Natural killer cell (primary cell): ENCODE measurements around the gene GLYATL1B. TPM values are rescaled to one million over a fixed set of nuclear protein-coding genes. Genes with fewer than 3 reads are reported as not detected.
A peak's percentile ranks its signal among the peaks of the same experiment; 100 is the strongest.
"Not testable (repeated sequence)": the region's sequence is repeated elsewhere in the genome, so short reads cannot be mapped to it uniquely, and the experiment has no call there.

Experiments
- ATAC-seq, 3 donors: fragments of 150-1000 bp in 2 of 3; fragments of 200-7000 bp in 1 of 3; cut with Tn5 transposase; 1 replicate in 1 of 3; 2 replicates in 2 of 3; pipeline ENCODE4 v1.10.0; 2021; ENCODE audit warnings: mild to moderate bottlenecking in 2 of 3, moderate library complexity in 2 of 3
- DNase-seq, 2 donors: peaks; one replicate each; pipeline versions ENCODE4 v3.0.0 to v3.0.0-alpha.2; 2013 to 2021; ENCODE audit warnings: mixed read lengths in 1 of 2
- H3K27ac ChIP-seq: one replicate; pipeline ENCODE4 v1.5.1; 2013; ENCODE audit warnings: mild to moderate bottlenecking, low read length
- H3K27me3 ChIP-seq: one replicate; pipeline ENCODE4 v1.6.1; 2013; ENCODE audit warnings: low read length; ENCODE audit not compliant: control insufficient read depth, insufficient read depth
- H3K36me3 ChIP-seq: one replicate; pipeline ENCODE4 v1.6.1; 2013; ENCODE audit warnings: low read length; ENCODE audit not compliant: control insufficient read depth, insufficient read depth
- H3K4me1 ChIP-seq: one replicate; pipeline ENCODE4 v1.6.1; 2013; ENCODE audit warnings: low read length; ENCODE audit not compliant: control insufficient read depth, insufficient read depth
- H3K4me3 ChIP-seq: one replicate; pipeline ENCODE4 v1.5.1; 2013; ENCODE audit warnings: low read length
- H3K9me3 ChIP-seq: one replicate; pipeline ENCODE4 v1.6.1; 2013; ENCODE audit warnings: low read length; ENCODE audit not compliant: control insufficient read depth, insufficient read depth
- H3K27ac Mint-ChIP-seq, 2 donors: one replicate each; pipeline ENCODE4 v1.8.0; 2022; ENCODE audit warnings: mild to moderate bottlenecking in 2 of 2, mixed read lengths in 2 of 2, moderate library complexity in 1 of 2
- H3K27me3 Mint-ChIP-seq, 2 donors: one replicate each; pipeline ENCODE4 v1.8.0; 2022; ENCODE audit warnings: low read depth in 2 of 2, mixed read lengths in 2 of 2
- H3K36me3 Mint-ChIP-seq: one replicate; pipeline ENCODE4 v1.8.0; 2022; ENCODE audit warnings: mixed read lengths
- H3K4me1 Mint-ChIP-seq, 2 donors: one replicate each; pipeline ENCODE4 v1.8.0; 2022; ENCODE audit warnings: mixed read lengths in 2 of 2
- H3K4me3 Mint-ChIP-seq: one replicate; pipeline ENCODE4 v1.8.0; 2022; ENCODE audit warnings: mild to moderate bottlenecking, moderate library complexity, mixed read lengths
- H3K9me3 Mint-ChIP-seq, 2 donors: one replicate each; pipeline ENCODE4 v1.8.0; 2022; ENCODE audit warnings: mixed read lengths in 2 of 2
- WGBS: methylation state at CpG from one replicate; pipeline ENCODE4 v1.1.7; 2013; ENCODE audit warnings: missing lambda C conversion rate; ENCODE audit not compliant: insufficient coverage; 5-methylcytosine and 5-hydroxymethylcytosine counted together
- intact Hi-C: fragments of 100-400 bp; cut with micrococcal nuclease; formaldehyde crosslinking; loops from one replicate; pipeline ENCODE4 v1.14.2; 2022
- total RNA-seq, 4 donors: library from RNA; stranded (reverse); fragments of 120-200 nt in 1 of 4; gene quantifications; one replicate each; pipeline versions ENCODE4 v1.2.3 to v1.2.4, GENCODE V29; 2013 to 2022
- TF ChIP-seq, protein P1 (sequence below): fragments of 200-600 bp; IDR thresholded peaks from one replicate; pipeline ENCODE4 v1.8.0; 2022; ENCODE audit warnings: antibody characterized with exemption

GLYATL1B gene
- total RNA-seq, 3 donors from 2014 or later (not counting 1 experiment from before 2014, with no cell fraction given) = not detected

DNA sequence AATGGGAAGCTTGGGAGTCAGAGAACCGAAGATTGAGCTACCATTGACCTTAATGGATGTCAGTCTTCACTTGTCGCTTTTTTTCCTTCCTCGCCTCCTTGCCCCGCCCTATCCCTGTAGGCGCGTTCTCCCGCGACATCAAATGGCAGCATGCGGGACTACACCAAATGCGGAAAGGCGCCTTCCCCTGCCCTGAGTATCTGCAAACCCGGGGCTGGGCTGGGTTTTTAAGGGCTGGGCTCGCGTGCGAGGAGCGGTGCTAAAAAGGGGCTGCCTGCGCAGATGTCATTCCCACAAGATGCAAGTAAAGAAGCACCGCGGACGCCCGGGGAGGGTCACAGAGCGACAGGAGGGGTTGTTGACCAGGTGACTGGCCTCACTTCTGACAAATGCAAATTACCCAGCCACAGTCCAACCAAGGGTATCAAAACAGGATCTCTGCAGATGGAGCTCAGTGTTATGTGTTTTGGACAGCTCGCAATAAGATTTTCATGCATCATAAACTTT, 16.2 kb downstream of the GLYATL1B start:
- peak in 1 of 2 donors; percentile 73 for DNase-seq
- intact Hi-C loops = no loop called here
- H3K4me1 ChIP-seq = peaks cover 24% of the 10 kb centered on the region

DNA sequence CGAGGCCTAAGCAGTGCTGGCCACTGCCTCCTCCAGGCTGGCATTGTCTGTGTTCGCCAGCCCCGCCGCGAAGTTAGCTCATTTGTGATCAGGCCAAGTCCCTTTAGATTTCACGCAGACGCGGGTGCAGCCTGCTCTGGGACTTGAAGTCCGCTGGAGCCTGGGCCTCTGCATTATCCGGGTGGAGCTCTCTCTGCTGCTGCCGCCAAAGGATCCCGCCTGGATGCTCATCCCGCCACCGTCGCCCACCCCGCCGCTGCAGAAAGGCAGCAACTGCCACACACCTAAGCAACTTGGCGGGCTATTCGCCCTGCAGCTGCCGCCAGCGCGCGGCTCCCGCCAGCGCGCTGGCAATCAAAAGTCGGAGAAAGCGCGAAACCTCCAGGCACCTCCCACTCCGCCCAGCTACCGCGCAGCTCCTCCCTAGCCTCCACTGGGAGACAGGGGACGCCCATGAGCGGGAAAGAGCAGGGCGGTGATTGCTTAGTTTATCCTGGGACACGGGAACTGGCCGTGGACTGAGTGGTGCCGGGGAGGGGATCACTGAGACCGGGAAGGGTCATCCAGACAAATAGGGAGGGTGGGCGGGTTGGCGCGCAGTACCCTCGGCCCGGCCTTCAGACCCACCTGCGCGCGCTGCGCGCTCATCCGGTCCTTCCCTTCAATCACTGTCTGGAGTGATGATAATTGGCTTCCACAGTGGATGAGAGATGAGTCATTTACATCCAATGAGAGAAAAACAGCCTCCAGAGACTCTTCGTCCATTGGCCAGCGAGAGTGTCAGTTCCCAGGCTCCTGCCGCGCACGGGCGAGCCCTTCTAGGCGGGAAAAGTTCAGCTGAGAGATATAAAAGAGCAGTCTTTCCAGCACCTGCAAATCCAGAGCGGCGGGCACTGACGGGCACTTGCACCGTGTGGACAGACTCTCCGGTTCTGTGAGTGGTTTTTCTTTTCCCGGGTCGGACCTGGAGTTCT, 20.5 kb downstream of the GLYATL1B start, which contains the start of gene FAM111B:
Gene FAM111B, plus strand, starts transcription at position 875 of the 974 bp plus-strand sequence. CDS start 2,389 bp downstream, outside the sequence.
- TF ChIP-seq, protein P1, sequence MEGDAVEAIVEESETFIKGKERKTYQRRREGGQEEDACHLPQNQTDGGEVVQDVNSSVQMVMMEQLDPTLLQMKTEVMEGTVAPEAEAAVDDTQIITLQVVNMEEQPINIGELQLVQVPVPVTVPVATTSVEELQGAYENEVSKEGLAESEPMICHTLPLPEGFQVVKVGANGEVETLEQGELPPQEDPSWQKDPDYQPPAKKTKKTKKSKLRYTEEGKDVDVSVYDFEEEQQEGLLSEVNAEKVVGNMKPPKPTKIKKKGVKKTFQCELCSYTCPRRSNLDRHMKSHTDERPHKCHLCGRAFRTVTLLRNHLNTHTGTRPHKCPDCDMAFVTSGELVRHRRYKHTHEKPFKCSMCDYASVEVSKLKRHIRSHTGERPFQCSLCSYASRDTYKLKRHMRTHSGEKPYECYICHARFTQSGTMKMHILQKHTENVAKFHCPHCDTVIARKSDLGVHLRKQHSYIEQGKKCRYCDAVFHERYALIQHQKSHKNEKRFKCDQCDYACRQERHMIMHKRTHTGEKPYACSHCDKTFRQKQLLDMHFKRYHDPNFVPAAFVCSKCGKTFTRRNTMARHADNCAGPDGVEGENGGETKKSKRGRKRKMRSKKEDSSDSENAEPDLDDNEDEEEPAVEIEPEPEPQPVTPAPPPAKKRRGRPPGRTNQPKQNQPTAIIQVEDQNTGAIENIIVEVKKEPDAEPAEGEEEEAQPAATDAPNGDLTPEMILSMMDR = no peak
- Mint-ChIP-seq H3K27ac (peak within 1 kb of the TSS; percentile 4 to 72), H3K27me3 (peaks cover 8 to 17% of the 10 kb centered on the region in 2 donors), H3K4me1 (peaks cover 30 to 37% of the 10 kb centered on the region in 2 donors), H3K36me3 (no peaks in the 10 kb centered on the region), H3K9me3 (no peaks in the 10 kb centered on the region), H3K4me3 (peak within 1 kb of the TSS; percentile 89)
- Histone ChIP-seq H3K4me3 (peak within 1 kb of the TSS; percentile 54), H3K36me3 (no peaks in the 10 kb centered on the region), H3K27ac (peak within 1 kb of the TSS; percentile 15), H3K4me1 (peaks cover 25% of the 10 kb centered on the region), H3K9me3 (no peaks in the 10 kb centered on the region), H3K27me3 (peaks cover 2% of the 10 kb centered on the region)
- ATAC-seq (peak; percentile 76 to 91 (median 88)), DNase-seq (peak; percentile 30 to 80)
- intact Hi-C loops = no loop called here
- 2% methylated on average over 64 of the region's 64 CpGs for WGBS

More for the DNA sequence above, 16.2 kb downstream of the GLYATL1B start:
- Histone ChIP-seq H3K27ac (no peak overlapping the region), H3K4me3 (peak overlapping the region; percentile 49), H3K36me3 (no peaks in the 10 kb centered on the region), H3K27me3 (peaks cover 2% of the 10 kb centered on the region), H3K9me3 (no peaks in the 10 kb centered on the region)
- TF ChIP-seq, protein P1 = no peak
- Mint-ChIP-seq H3K4me1 (peaks cover 24 to 27% of the 10 kb centered on the region in 2 donors), H3K27ac (no peak overlapping the region), H3K4me3 (peak overlapping the region; percentile 62), H3K27me3 (peaks cover 21 to 32% of the 10 kb centered on the region in 2 donors), H3K9me3 (no peaks in the 10 kb centered on the region), H3K36me3 (no peaks in the 10 kb centered on the region)
- ATAC-seq = peak; percentile 29 to 51 (median 36)
- WGBS = 9% methylated on average over 23 of the region's 23 CpGs

DNA sequence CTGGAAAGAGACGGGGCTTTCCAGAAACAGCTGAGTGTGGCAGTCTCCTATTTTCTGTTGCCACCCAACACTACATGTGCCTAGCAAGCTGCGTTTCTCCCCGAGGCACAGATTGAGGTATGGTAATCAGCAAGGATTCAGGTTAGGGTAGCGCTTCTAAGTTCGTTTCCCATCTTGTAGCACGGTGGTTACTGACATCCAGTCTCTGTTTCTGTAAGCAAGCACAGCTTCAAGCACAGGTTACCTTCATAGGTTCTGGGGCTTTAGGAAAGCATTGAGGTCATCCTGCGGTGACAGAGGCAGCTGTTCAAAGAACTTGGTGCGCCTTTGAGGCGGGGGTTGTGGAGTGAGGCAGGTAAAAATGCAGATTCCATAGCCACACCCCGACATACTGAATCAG, 21.6 kb downstream of the GLYATL1B start:
- WGBS = 29% methylated on average over 9 of the region's 10 CpGs
- H3K27me3 Mint-ChIP-seq, H3K9me3 ChIP-seq, H3K27me3 ChIP-seq, H3K9me3 Mint-ChIP-seq, H3K36me3 ChIP-seq, ATAC-seq, H3K36me3 Mint-ChIP-seq, H3K4me3 ChIP-seq, intact Hi-C loops: not testable (repeated sequence)
- DNase-seq = peak in 1 of 2 donors; percentile 40
- H3K27ac Mint-ChIP-seq = peak overlapping the region in 1 of 2 donors; percentile 72
- peaks cover 16% of the 10 kb centered on the region for H3K4me1 ChIP-seq
- peak overlapping the region; percentile 15 for H3K27ac ChIP-seq
- peak overlapping the region; percentile 89 for H3K4me3 Mint-ChIP-seq
- H3K4me1 Mint-ChIP-seq = peaks cover 21 to 30% of the 10 kb centered on the region in 2 donors

DNA sequence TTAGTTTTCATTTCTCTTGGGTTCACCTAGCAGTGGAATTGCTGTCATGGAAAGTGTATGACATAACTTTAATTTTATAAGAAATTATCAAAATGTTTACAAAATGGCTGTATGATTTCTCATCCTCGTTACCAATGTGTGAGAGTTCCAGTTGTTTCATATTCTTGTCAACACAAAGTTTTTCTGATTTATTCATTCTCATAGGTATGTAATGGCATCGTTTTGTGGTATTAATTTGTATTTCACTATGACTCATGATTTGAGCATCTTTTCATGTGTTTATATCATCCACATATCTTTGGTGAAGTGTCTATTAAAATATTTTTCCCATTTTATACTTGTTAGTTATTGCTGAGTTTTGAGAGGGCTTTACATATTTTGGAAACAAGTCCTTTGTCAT, 26.4 kb downstream of the GLYATL1B start:
- no peaks in the 10 kb centered on the region for H3K36me3 Mint-ChIP-seq

More for the DNA sequence above, 26.4 kb downstream of the GLYATL1B start:
- Histone ChIP-seq H3K9me3 (peaks cover 4% of the 10 kb centered on the region), H3K36me3 (no peaks in the 10 kb centered on the region), H3K4me1 (peaks cover 2% of the 10 kb centered on the region), H3K27me3 (no peaks in the 10 kb centered on the region), H3K27ac (no peak overlapping the region), H3K4me3 (no peak overlapping the region)
- ATAC-seq (no peak), DNase-seq (no peak)
- Mint-ChIP-seq H3K27me3 (no peaks in the 10 kb centered on the region), H3K4me1 (peaks cover 3 to 11% of the 10 kb centered on the region in 2 donors), H3K27ac (no peak overlapping the region), H3K9me3 (no peaks in the 10 kb centered on the region), H3K4me3 (no peak overlapping the region)
- TF ChIP-seq, protein P1 = no peak
- no CpG with 5 or more reads among the region's 2 CpGs for WGBS
- intact Hi-C loops = no loop called here
